ENCODE results near the gene LARGE1.

GRCh38 chr22:33431300-33431699, 489.0 kb downstream of the LARGE1 start:
- no peak for TF ChIP-seq CTCF (IDR thresholded peaks at IDR 0.05)
- TF ChIP-seq POLR2A (IDR thresholded peaks at IDR 0.05), result no peak
- no peak for TF ChIP-seq POLR2AphosphoS5 (IDR thresholded peaks at IDR 0.05; ENCODE audit: insufficient read depth in 1 of 2, low read depth in 1 of 2)
